ENCODE measurements around the gene PTPN9. TPM values are rescaled to one million over a fixed set of nuclear protein-coding genes. Genes with fewer than 3 reads are reported as not detected.

The PTPN9 gene
- polyA plus RNA-seq, 1 donor (not counting 4 experiments of a cell fraction or from before 2014, with no cell fraction given) = 34.7 TPM

- Histone ChIP-seq H3K27me3 (ENCODE audit: control insufficient read depth, extremely low read depth, insufficient read depth, low read length) (no peaks in the 10 kb centered on the region), H3K27ac (ENCODE audit: control insufficient read depth, insufficient read depth, low read length) (no peak overlapping the region), H3K4me3 (ENCODE audit: control insufficient read depth in 2 of 3, extremely low read depth in 1 of 3, insufficient read depth in 2 of 3, low read depth in 1 of 3, low read length in 3 of 3) (no peak overlapping the region), H4K20me1 (ENCODE audit: control insufficient read depth, extremely low read depth, insufficient read depth, low read length) (no peaks in the 10 kb centered on the region), H3K9me1 (ENCODE audit: control insufficient read depth, extremely low read depth, insufficient read depth, low read length) (no peaks in the 10 kb centered on the region), H3K79me2 (ENCODE audit: control insufficient read depth, insufficient read depth, low read length) (peaks cover 17% of the 10 kb centered on the region), H3K4me1 (ENCODE audit: control insufficient read depth, extremely low read depth, insufficient read depth, low read length) (no peaks in the 10 kb centered on the region), H3K4me2 (ENCODE audit: control insufficient read depth, extremely low read depth, insufficient read depth, low read depth, low read length) (no peak overlapping the region), H3K9me3 (ENCODE audit: control insufficient read depth, low read depth, low read length) (no peaks in the 10 kb centered on the region), H3K36me3 (ENCODE audit: control insufficient read depth in 2 of 2, extremely low read depth in 1 of 2, insufficient read depth in 2 of 2, low read length in 2 of 2) (peaks cover 18 to 20% of the 10 kb centered on the region in 2 experiments), H2AFZ (ENCODE audit: control insufficient read depth, low read length) (no peak overlapping the region), H3K9ac (ENCODE audit: control insufficient read depth, extremely low read depth, insufficient read depth, low read length) (no peak overlapping the region)
- dilution Hi-C loops (cut with MboI; ENCODE audit: extremely low pct_ligation_motif_present, low sequenced_read_pairs) = no loop called here
- TF ChIP-seq EZH2 (IDR thresholded peaks at IDR 0.05; ENCODE audit: low read length) = no peak
- no peak for TF ChIP-seq CTCF (optimal IDR thresholded peaks at IDR 0.05 in 1 of 3, IDR thresholded peaks at IDR 0.05 in 1 of 3, conservative IDR thresholded peaks at IDR 0.05 in 1 of 3; ENCODE audit: extremely low read depth in 1 of 3, insufficient read depth in 2 of 3, low read length in 3 of 3)
- DNase-seq (ENCODE audit: low read depth, low spot score) (no peak), FAIRE-seq (no peak)
Observed at GRCh38 chr15:75425966-75426500, 153.1 kb downstream of the PTPN9 start.

GRCh38 chr15:75422554-75422953, 156.6 kb downstream of the PTPN9 start:
- Histone ChIP-seq H3K9me1 (ENCODE audit: control insufficient read depth, extremely low read depth, insufficient read depth, low read length) (no peaks in the 10 kb centered on the region), H3K79me2 (ENCODE audit: control insufficient read depth, insufficient read depth, low read length) (peaks cover 5% of the 10 kb centered on the region), H2AFZ (ENCODE audit: control insufficient read depth, low read length) (no peak overlapping the region), H4K20me1 (ENCODE audit: control insufficient read depth, extremely low read depth, insufficient read depth, low read length) (no peaks in the 10 kb centered on the region), H3K36me3 (ENCODE audit: control insufficient read depth in 2 of 2, extremely low read depth in 1 of 2, insufficient read depth in 2 of 2, low read length in 2 of 2) (peaks cover 8 to 13% of the 10 kb centered on the region in 2 experiments), H3K4me3 (ENCODE audit: control insufficient read depth in 2 of 3, extremely low read depth in 1 of 3, insufficient read depth in 2 of 3, low read depth in 1 of 3, low read length in 3 of 3) (no peak overlapping the region), H3K9ac (ENCODE audit: control insufficient read depth, extremely low read depth, insufficient read depth, low read length) (no peak overlapping the region), H3K27ac (ENCODE audit: control insufficient read depth, insufficient read depth, low read length) (no peak overlapping the region), H3K4me2 (ENCODE audit: control insufficient read depth, extremely low read depth, insufficient read depth, low read depth, low read length) (no peak overlapping the region), H3K27me3 (ENCODE audit: control insufficient read depth, extremely low read depth, insufficient read depth, low read length) (no peaks in the 10 kb centered on the region), H3K4me1 (ENCODE audit: control insufficient read depth, extremely low read depth, insufficient read depth, low read length) (no peaks in the 10 kb centered on the region), H3K9me3 (ENCODE audit: control insufficient read depth, low read depth, low read length) (no peaks in the 10 kb centered on the region)
- DNase-seq (ENCODE audit: low read depth, low spot score) (no peak), FAIRE-seq (no peak)
- dilution Hi-C loops (cut with MboI; ENCODE audit: extremely low pct_ligation_motif_present, low sequenced_read_pairs) = no loop called here
- TF ChIP-seq EZH2 (IDR thresholded peaks at IDR 0.05; ENCODE audit: low read length) = no peak
- no peak for TF ChIP-seq CTCF (optimal IDR thresholded peaks at IDR 0.05 in 1 of 3, IDR thresholded peaks at IDR 0.05 in 1 of 3, conservative IDR thresholded peaks at IDR 0.05 in 1 of 3; ENCODE audit: extremely low read depth in 1 of 3, insufficient read depth in 2 of 3, low read length in 3 of 3)

All from keratinocyte (primary cell).